ENCODE results near the gene LDLRAD4.

GRCh38 chr18:13641551-13642439, 423.2 kb downstream of the LDLRAD4 start:
- TF ChIP-seq CTCF (IDR thresholded peaks at IDR 0.05) (no peak), EP300 (IDR thresholded peaks at IDR 0.05) (no peak), POLR2A (IDR thresholded peaks at IDR 0.05) (no peak), POLR2AphosphoS5 (IDR thresholded peaks at IDR 0.05) (no peak)

All from stomach (tissue), 4 donors.